ENCODE data around the gene ZNF608.

ZNF608 gene

GRCh38 chr5:124713595-124713994 is 32.8 kb downstream of the ZNF608 start:
- no peak for DNase-seq

- DNase-seq: no peak
Measured at GRCh38 chr5:124712731-124713305, 33.6 kb downstream of the ZNF608 start.

- DNase-seq: no peak
Measured at GRCh38 chr5:124708086-124708485, 38.4 kb downstream of the ZNF608 start.

- DNase-seq: no peak
Measured at GRCh38 chr5:124707520-124707919, 38.9 kb downstream of the ZNF608 start.

GRCh38 chr5:124706729-124707361 is 39.6 kb downstream of the ZNF608 start:
- DNase-seq: no peak

GRCh38 chr5:124706051-124706450 is 40.4 kb downstream of the ZNF608 start:
- no peak for DNase-seq

GRCh38 chr5:124705577-124705976 is 40.9 kb downstream of the ZNF608 start:
- no peak for DNase-seq

GRCh38 chr5:124704594-124705284 is 41.7 kb downstream of the ZNF608 start:
- no peak for DNase-seq

GRCh38 chr5:124703995-124704394 is 42.4 kb downstream of the ZNF608 start:
- no peak for DNase-seq

- DNase-seq: no peak
Measured at GRCh38 chr5:124702525-124702924, 43.9 kb downstream of the ZNF608 start.

GRCh38 chr5:124701873-124702425 is 44.5 kb downstream of the ZNF608 start:
- no peak for DNase-seq

- no peak for DNase-seq
Measured at GRCh38 chr5:124701016-124701415, 45.4 kb downstream of the ZNF608 start.

GRCh38 chr5:124700333-124700732 is 46.1 kb downstream of the ZNF608 start:
- no peak for DNase-seq

- no peak for DNase-seq
Measured at GRCh38 chr5:124698770-124699169, 47.7 kb downstream of the ZNF608 start.

GRCh38 chr5:124697933-124698591 is 48.4 kb downstream of the ZNF608 start:
- DNase-seq: no peak

GRCh38 chr5:124697501-124697900 is 48.9 kb downstream of the ZNF608 start:
- no peak for DNase-seq

- no peak for DNase-seq
Measured at GRCh38 chr5:124696898-124697297, 49.5 kb downstream of the ZNF608 start.

Measured in SIG-M5 (cell line).